GM10266 (cell line): ENCODE data around the gene DMRTA1.

Source experiments
- DNase-seq: peaks from one replicate; pipeline ENCODE4 v3.0.0; 2012; ENCODE audit errors: extremely low spot score
- TF ChIP-seq, protein P1 (sequence below): IDR thresholded peaks from 2 replicates; pipeline ENCODE4 v1.5.1; 2012; ENCODE audit warnings: mild to moderate bottlenecking, low read depth; ENCODE audit not compliant: control insufficient read depth, insufficient read depth; ENCODE audit errors: missing control alignments

DMRTA1 gene

DNA sequence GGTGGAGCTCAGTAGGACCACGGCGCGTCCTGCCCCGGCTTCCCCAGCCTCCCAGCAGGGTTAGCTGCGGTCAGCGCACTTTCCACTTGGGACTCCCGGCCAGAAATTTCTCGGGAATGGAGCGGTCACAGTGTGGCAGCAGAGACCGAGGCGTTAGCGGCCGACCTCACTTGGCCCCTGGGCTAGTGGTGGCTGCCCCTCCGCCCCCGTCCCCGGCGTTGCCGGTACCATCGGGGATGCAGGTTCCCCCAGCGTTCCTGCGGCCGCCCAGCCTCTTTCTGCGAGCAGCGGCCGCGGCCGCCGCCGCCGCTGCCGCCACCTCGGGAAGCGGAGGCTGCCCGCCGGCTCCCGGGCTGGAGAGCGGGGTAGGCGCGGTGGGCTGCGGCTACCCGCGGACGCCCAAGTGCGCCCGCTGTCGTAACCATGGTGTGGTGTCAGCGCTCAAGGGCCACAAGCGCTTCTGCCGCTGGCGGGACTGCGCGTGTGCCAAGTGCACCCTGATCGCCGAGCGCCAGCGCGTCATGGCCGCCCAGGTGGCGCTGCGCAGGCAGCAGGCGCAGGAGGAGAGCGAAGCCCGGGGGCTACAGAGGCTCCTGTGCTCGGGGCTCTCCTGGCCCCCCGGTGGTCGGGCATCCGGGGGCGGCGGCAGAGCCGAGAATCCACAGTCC is 460 bp downstream of the DMRTA1 start:
- peak; percentile 37 for DNase-seq
- TF ChIP-seq, protein P1, sequence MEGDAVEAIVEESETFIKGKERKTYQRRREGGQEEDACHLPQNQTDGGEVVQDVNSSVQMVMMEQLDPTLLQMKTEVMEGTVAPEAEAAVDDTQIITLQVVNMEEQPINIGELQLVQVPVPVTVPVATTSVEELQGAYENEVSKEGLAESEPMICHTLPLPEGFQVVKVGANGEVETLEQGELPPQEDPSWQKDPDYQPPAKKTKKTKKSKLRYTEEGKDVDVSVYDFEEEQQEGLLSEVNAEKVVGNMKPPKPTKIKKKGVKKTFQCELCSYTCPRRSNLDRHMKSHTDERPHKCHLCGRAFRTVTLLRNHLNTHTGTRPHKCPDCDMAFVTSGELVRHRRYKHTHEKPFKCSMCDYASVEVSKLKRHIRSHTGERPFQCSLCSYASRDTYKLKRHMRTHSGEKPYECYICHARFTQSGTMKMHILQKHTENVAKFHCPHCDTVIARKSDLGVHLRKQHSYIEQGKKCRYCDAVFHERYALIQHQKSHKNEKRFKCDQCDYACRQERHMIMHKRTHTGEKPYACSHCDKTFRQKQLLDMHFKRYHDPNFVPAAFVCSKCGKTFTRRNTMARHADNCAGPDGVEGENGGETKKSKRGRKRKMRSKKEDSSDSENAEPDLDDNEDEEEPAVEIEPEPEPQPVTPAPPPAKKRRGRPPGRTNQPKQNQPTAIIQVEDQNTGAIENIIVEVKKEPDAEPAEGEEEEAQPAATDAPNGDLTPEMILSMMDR: no peak

DNA sequence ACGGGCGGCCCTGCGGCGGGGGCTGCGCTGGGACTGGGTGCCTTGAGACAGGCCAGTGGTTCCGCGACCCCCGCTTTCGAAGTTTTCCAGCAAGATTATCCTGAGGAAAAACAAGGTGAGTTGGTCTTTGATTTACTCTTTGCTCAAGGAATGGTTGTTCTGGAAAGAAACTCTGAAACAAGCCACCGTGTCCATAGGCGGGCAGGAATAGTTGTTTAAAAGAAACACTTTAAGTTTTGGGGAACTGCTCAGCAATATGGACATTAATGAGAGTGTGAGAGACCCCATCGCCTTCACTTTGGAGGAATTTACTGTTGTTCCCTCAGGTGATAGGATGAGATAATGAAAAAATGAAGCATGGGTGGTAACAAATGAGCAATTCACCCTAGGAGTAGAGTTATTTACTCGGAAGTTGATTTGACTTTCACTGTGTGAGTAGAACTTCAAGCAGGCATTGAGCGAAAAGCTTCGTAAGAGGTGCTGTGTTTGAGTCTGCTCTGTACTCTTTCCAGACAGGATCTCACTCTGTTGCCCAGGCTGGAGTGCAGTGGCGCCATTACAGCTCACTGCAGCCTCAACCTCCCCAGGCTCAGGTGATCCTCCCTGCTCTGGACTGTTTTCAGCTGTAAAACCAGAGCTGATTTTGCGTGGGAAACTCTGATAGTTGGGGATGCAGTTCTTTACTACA is 1.1 kb downstream of the DMRTA1 start:
- TF ChIP-seq, protein P1: no peak
- no peak for DNase-seq

DNA sequence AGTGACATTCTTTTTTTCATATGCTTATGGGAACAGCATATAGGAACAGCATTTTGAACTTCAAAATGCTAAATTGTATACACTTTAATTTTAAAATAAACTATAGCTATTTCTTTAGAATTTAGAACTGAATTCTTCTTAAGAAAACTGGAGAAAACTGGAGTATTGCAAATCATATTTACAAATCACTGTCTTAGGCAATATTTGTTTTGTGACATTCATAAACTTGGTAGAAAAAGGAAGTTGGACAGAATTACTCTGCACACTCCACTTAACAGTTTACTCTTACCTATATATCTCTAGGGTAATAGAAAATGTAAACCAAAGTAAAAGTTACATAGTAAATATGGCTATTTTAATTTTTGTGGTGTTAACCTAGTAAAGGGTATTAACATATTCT is 3.1 kb downstream of the DMRTA1 start:
- TF ChIP-seq, protein P1: no peak
- no peak for DNase-seq

DNA sequence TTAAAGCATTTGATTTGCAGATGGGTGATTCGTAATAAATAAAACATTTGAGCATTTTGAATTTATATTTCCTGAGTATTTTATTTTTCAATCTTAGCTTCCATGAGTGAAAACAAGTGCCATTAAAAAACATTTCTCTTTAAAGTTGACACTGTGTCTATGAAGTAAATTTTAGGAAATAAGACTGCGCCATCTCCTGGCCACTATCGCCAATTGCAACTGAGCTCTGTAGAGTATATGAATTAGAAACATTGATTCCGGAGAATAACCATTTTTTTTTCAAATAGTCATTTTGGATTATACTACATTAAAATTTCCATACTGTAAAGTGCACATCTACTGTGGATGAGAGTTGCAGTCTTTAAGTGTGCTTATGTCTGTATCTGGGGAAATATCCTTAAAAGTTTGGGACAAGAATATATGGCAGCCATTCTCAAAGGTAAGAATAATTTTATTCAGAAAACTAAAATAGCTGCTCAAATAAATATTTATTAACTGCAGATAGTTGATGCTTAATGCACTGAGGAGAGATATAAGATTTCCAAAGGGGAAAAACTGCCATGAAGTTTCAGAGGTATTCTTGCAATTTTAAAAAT is 5.9 kb downstream of the DMRTA1 start:
- peak; percentile 33 for DNase-seq
- TF ChIP-seq, protein P1: peak; percentile 68

DNA sequence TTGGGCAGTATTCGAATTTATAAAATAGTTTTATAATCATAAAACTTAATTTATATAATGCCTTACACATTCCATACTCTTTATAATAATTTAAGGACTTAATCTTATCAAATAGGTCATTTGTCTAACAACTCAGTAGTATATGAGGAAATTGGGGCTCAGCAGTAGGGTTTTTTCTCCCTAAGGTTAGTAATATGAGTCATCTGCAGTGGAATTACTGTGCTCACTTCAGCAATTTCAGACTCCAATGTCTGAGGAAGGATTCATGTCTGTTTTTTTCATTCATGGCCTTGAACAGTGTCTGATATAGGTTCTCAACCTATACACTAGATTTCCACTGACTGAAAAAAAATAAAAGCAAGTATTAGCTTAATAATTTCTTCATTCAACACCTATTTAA is 7.4 kb downstream of the DMRTA1 start:
- DNase-seq: no peak
- TF ChIP-seq, protein P1: no peak

DNA sequence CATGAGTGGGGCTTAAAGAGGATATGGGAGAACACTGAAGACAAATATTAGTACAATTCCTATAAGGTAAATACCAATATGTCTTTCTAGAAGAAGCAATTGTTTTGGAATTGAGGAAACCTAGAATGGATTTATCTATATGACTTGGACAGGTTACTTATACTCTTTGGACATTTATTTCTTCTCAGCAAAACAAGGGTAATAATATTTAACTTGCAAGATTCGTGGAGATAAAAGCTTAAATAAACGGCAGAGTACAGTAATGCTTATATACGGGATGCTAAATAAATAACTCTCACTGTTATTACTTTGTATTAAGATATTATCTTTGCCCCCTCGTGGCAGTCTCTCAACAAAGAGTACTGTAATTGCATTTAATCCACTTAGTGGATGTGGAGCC is 8.6 kb downstream of the DMRTA1 start:
- TF ChIP-seq, protein P1: no peak

DNA sequence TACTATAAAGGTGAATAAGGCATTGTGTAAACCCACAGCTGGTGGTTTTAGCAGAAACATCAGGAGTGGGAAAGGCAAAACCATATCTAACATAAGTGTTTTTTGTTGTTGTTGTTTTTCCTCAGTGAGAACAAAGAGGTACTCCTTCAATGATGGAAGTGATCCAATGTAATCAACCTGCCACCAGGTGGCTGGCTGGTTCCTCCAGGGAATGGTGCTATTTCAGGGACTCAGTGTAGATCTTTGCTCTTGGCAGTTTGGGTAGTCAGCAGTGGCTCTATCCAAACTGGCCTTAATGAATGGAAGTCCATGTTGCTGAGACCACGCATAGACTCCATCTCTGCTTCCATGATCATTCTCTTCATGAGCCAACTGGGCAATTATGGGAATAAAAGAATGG is 10.8 kb downstream of the DMRTA1 start:
- TF ChIP-seq, protein P1: no peak
- no peak for DNase-seq

More for the DNA sequence above, 8.6 kb downstream of the DMRTA1 start:
- DNase-seq: no peak
